Nephron (organoid): ENCODE measurements around the gene SCN1A.

Experiments
- H3K27ac Mint-ChIP-seq, 3 experiments: 2 replicates each; pipeline ENCODE4 v1.8.0; 2020; ENCODE audit warnings: mixed read lengths in 3 of 3, mild to moderate bottlenecking in 2 of 3, moderate library complexity in 1 of 3
- H3K27me3 Mint-ChIP-seq: 2 replicates; pipeline ENCODE4 v1.8.0; 2021; ENCODE audit warnings: low read depth, mild to moderate bottlenecking, moderate library complexity, mixed read lengths
- H3K36me3 Mint-ChIP-seq: 2 replicates; pipeline ENCODE4 v1.8.0; 2020; ENCODE audit warnings: low read depth, mixed read lengths
- H3K4me1 Mint-ChIP-seq: 2 replicates; pipeline ENCODE4 v1.8.0; 2020; ENCODE audit warnings: mixed read lengths
- H3K4me3 Mint-ChIP-seq, 3 experiments: 2 replicates each; pipeline ENCODE4 v1.8.0; 2020; ENCODE audit warnings: mild to moderate bottlenecking in 3 of 3, mixed read lengths in 3 of 3, moderate library complexity in 2 of 3
- H3K9me3 Mint-ChIP-seq: 2 replicates; pipeline ENCODE4 v1.8.0; 2020; ENCODE audit warnings: mixed read lengths
- TF ChIP-seq, protein P1 (sequence below), 3 experiments: fragments of 200-600 bp; sonication (generic); IDR thresholded peaks; one replicate each; pipeline ENCODE4 v1.5.0; 2021; ENCODE audit warnings: antibody characterized with exemption in 3 of 3; ENCODE audit not compliant: unreplicated experiment in 3 of 3

SCN1A gene

DNA sequence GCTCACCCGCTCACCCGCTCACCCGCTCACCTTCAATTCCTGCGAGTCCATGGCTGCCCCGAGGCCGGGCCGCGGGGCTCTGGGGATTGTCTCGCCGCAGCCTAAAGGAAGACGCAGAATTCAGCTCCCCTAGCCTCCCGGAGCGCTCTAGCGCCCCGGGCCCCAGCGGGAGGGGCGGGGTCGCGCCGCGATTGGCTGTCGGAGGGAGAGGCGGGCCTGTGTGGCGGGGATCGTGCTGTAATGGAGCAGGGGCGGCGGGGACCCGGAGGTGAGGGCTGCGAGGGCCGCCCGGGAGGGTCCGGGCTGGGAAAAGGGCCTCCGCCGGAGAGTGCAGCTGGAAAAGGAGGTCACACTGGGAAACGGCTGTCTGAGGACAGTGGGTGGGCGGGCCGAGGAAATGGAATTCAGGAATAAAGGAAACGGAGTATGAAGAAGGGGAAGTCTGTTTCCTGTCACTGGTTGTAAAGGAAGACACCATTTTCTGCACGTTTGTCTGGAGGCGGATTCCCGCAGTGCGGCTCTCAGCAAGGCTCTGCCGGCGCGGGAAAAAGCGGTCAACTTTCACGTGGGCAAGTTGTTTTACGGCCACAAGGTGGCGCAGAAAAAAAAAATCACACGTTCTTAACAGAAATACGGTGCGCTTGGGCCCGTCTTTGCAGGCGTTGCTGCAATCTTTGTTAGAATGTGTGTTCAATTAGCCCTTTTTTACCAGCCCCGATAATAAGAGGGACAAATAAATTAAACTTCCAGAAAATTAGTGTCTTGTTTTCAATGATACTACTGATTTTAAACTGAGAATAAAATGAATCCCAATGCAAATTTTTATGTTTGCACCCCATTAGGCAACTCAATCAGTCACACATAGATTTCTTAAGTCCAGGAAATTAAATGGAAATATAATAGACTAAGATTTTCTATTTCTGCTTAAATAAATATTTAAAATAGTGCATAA lies 173.9 kb downstream of the SCN1A start, which contains the start of gene TTC21B:
TSS of gene TTC21B (minus strand) at position 122 of the 952 bp plus-strand sequence. CDS start at position 51, 71 bp downstream.
- peaks cover 3% of the 10 kb centered on the region for H3K36me3 Mint-ChIP-seq
- no peak within 1 kb of the TSS for H3K27ac Mint-ChIP-seq
- H3K4me1 Mint-ChIP-seq, result peaks cover 12% of the 10 kb centered on the region
- no peaks in the 10 kb centered on the region for H3K9me3 Mint-ChIP-seq
- peak within 1 kb of the TSS in 2 of 3 experiments; percentile 54 to 67 for H3K4me3 Mint-ChIP-seq
- TF ChIP-seq, protein P1, sequence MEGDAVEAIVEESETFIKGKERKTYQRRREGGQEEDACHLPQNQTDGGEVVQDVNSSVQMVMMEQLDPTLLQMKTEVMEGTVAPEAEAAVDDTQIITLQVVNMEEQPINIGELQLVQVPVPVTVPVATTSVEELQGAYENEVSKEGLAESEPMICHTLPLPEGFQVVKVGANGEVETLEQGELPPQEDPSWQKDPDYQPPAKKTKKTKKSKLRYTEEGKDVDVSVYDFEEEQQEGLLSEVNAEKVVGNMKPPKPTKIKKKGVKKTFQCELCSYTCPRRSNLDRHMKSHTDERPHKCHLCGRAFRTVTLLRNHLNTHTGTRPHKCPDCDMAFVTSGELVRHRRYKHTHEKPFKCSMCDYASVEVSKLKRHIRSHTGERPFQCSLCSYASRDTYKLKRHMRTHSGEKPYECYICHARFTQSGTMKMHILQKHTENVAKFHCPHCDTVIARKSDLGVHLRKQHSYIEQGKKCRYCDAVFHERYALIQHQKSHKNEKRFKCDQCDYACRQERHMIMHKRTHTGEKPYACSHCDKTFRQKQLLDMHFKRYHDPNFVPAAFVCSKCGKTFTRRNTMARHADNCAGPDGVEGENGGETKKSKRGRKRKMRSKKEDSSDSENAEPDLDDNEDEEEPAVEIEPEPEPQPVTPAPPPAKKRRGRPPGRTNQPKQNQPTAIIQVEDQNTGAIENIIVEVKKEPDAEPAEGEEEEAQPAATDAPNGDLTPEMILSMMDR (IDR thresholded peaks at IDR 0.05; ENCODE audit: unreplicated experiment in 3 of 3), result peak; percentile 84 to 92 (median 90)
- H3K27me3 Mint-ChIP-seq, result no peaks in the 10 kb centered on the region

DNA sequence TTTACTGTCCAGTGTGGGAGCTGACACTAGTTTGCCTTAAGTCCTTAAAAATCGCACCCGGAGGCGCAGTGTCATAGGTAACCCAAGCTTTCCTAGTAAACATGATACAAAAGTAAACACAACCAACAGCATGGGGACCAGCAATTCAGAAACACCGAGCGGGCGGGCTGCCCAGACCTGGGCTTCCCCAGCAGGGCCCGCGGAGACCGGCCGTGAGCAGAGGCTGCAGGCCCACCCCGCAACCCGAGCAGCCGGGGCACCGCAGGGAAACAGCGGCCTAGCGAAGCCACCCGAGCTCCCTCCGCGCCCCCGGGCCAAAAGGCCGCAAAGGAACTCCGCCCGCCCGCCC lies 174.5 kb downstream of the SCN1A start:
- Mint-ChIP-seq H3K27me3 (no peaks in the 10 kb centered on the region), H3K27ac (no peak overlapping the region), H3K9me3 (no peaks in the 10 kb centered on the region), H3K4me1 (peaks cover 12% of the 10 kb centered on the region), H3K4me3 (no peak overlapping the region), H3K36me3 (peaks cover 8% of the 10 kb centered on the region)
- TF ChIP-seq, protein P1 (IDR thresholded peaks at IDR 0.05; ENCODE audit: unreplicated experiment in 3 of 3), result no peak

DNA sequence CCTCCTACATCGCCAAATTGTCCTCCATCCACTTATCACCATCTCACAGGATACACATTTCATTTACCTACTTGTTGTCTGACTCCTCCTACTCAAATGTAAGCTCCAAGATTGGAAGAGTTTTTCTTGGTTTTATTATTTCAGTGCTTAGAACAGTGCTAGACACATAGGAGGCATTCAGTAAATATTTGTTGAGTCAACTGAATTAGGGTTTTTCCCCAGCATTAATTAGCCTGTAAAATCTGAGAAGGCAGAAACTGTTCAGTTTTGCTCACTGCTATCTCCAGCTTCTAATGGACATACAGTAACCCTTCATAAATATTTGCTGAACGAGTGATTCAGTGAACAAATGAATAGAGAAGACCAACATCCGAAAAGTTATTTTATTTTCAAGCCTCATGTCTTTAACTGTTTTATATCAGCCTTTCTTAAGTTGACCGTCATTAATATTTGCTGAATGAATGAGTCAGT lies 175.0 kb downstream of the SCN1A start:
- H3K4me1 Mint-ChIP-seq, result peaks cover 12% of the 10 kb centered on the region

DNA sequence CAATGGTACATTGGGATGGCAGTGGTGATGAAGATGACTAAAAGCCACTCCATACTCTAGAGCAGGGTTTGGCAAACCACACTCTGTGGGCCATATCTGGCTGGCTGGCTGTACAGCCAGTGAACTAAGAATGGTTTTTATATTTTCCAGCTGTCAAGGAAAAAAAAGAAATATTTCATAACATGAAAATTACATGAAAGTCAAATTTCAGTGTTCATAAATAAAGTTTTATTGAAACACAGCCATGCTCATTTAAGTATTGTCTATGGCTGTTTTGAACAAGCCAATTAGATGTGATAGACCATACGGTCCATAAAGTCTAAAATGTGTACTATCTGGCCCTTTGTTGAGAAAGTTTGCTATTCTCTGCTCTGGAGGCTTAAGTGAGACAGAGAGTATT lies 175.7 kb downstream of the SCN1A start:
- H3K36me3 Mint-ChIP-seq, result peaks cover 19% of the 10 kb centered on the region
- H3K27ac Mint-ChIP-seq, result no peak overlapping the region
- no peaks in the 10 kb centered on the region for H3K27me3 Mint-ChIP-seq
- TF ChIP-seq, protein P1 (IDR thresholded peaks at IDR 0.05; ENCODE audit: unreplicated experiment in 3 of 3), result no peak
- no peaks in the 10 kb centered on the region for H3K9me3 Mint-ChIP-seq
- H3K4me1 Mint-ChIP-seq, result peaks cover 12% of the 10 kb centered on the region
- no peak overlapping the region for H3K4me3 Mint-ChIP-seq

More for the DNA sequence above, 175.0 kb downstream of the SCN1A start:
- H3K4me3 Mint-ChIP-seq, result no peak overlapping the region
- no peaks in the 10 kb centered on the region for H3K27me3 Mint-ChIP-seq
- H3K9me3 Mint-ChIP-seq, result no peaks in the 10 kb centered on the region
- H3K36me3 Mint-ChIP-seq, result peaks cover 13% of the 10 kb centered on the region
- H3K27ac Mint-ChIP-seq, result no peak overlapping the region
- TF ChIP-seq, protein P1 (IDR thresholded peaks at IDR 0.05; ENCODE audit: unreplicated experiment in 3 of 3), result no peak

DNA sequence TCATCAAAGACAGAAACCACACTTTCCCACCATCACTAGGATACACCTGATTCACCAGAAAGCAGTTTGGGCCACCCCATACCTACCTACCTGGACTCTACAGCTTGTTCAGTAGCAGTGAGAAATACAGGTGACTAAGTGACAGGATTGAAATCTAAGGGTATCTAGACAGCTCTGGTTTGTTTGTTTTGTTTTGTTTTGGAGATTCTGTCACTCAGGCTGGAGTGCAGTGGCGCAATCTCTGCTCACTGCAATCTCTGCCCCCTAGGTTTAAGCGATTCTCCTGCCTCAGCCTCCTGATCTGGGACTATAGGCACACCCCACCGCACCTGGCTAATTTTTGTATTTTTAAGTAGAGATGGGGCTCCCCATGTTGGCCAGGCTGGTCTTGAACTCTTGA lies 177.4 kb downstream of the SCN1A start:
- H3K9me3 Mint-ChIP-seq, result no peaks in the 10 kb centered on the region
- H3K4me3 Mint-ChIP-seq, result no peak overlapping the region
- H3K27ac Mint-ChIP-seq, result no peak overlapping the region
- H3K36me3 Mint-ChIP-seq, result peaks cover 19% of the 10 kb centered on the region
- TF ChIP-seq, protein P1 (IDR thresholded peaks at IDR 0.05; ENCODE audit: unreplicated experiment in 3 of 3), result no peak
- H3K27me3 Mint-ChIP-seq, result no peaks in the 10 kb centered on the region
- peaks cover 9% of the 10 kb centered on the region for H3K4me1 Mint-ChIP-seq
